ENCODE data around the gene IVD.

The IVD gene

GRCh38 chr15:40460404-40460803 is 54.8 kb downstream of the IVD start:
- no peak overlapping the region for H3K4me3 ChIP-seq (replicated peaks; ENCODE audit: low read depth, low read length)
- DNase-seq (ENCODE audit: low read depth): no peak
- no peak for TF ChIP-seq CTCF (IDR thresholded peaks at IDR 0.05; ENCODE audit: low read length, missing control alignments)

GRCh38 chr15:40461958-40462357 is 56.4 kb downstream of the IVD start:
- no peak for DNase-seq (ENCODE audit: low read depth)
- H3K4me3 ChIP-seq (replicated peaks; ENCODE audit: low read depth, low read length): no peak overlapping the region
- TF ChIP-seq CTCF (IDR thresholded peaks at IDR 0.05; ENCODE audit: low read length, missing control alignments): no peak

GRCh38 chr15:40463279-40463678 is 57.7 kb downstream of the IVD start:
- H3K4me3 ChIP-seq (replicated peaks; ENCODE audit: low read depth, low read length): no peak overlapping the region
- DNase-seq (ENCODE audit: low read depth): no peak
- no peak for TF ChIP-seq CTCF (IDR thresholded peaks at IDR 0.05; ENCODE audit: low read length, missing control alignments)

- no peak for TF ChIP-seq CTCF (IDR thresholded peaks at IDR 0.05; ENCODE audit: low read length, missing control alignments)
- DNase-seq (ENCODE audit: low read depth): no peak
- no peak overlapping the region for H3K4me3 ChIP-seq (replicated peaks; ENCODE audit: low read depth, low read length)
These were observed 58.4 kb downstream of the IVD start for GRCh38 chr15:40463886-40464545.

- TF ChIP-seq CTCF (IDR thresholded peaks at IDR 0.05; ENCODE audit: low read length, missing control alignments): no peak
- no peak for DNase-seq (ENCODE audit: low read depth)
- H3K4me3 ChIP-seq (replicated peaks; ENCODE audit: low read depth, low read length): no peak overlapping the region
These were observed 59.1 kb downstream of the IVD start for GRCh38 chr15:40464595-40465185.

GRCh38 chr15:40465939-40466338 is 60.3 kb downstream of the IVD start:
- H3K4me3 ChIP-seq (replicated peaks; ENCODE audit: low read depth, low read length): no peak overlapping the region
- TF ChIP-seq CTCF (IDR thresholded peaks at IDR 0.05; ENCODE audit: low read length, missing control alignments): no peak
- no peak for DNase-seq (ENCODE audit: low read depth)
